Prostate gland (tissue), 2 donors: ENCODE data around the gene SLFNL1. TPM values are rescaled to one million over a fixed set of nuclear protein-coding genes. Genes with fewer than 3 reads are reported as not detected.
A peak's percentile ranks its signal among the peaks of the same experiment; 100 is the strongest.

Source experiments
- DNase-seq: peaks from one replicate; pipeline ENCODE4 v3.0.0-alpha.2; 2019; ENCODE audit warnings: low spot score
- H3K27ac ChIP-seq, 2 donors: fragments of 200-600 bp; sonication (generic); 2 replicates each; pipeline ENCODE4 v1.5.1; 2017 to 2019
- H3K27me3 ChIP-seq: fragments of 200-600 bp; sonication (generic); replicated peaks from 2 replicates; pipeline ENCODE4 v1.5.1; 2019; ENCODE audit not compliant: insufficient read depth
- H3K36me3 ChIP-seq, 2 donors: fragments of 200-600 bp; sonication (generic); 1 replicate in 1 of 2; 2 replicates in 1 of 2; pipeline versions ENCODE4 v1.5.1 to v1.8.1; 2017 to 2019
- H3K4me1 ChIP-seq: fragments of 200-600 bp; sonication (generic); replicated peaks from 2 replicates; pipeline ENCODE4 v1.5.1; 2019
- H3K4me3 ChIP-seq, 2 donors: fragments of 200-600 bp; sonication (generic); 2 replicates each; pipeline ENCODE4 v1.5.1; 2017 to 2019
- H3K9me3 ChIP-seq: fragments of 200-600 bp; sonication (generic); 2 replicates; pipeline ENCODE4 v1.5.1; 2017
- CTCF ChIP-seq, 4 experiments: fragments of 200-600 bp in 2 of 4; fragments of 450-650 bp in 2 of 4; sonication (generic) in 2 of 4; IDR thresholded peaks; 1 replicate in 3 of 4; 2 replicates in 1 of 4; pipeline ENCODE4 v1.5.1; 2016 to 2019; ENCODE audit warnings: antibody characterized with exemption in 4 of 4, mild to moderate bottlenecking in 2 of 4, moderate library complexity in 2 of 4
- POLR2A ChIP-seq: fragments of 450-650 bp; IDR thresholded peaks from one replicate; pipeline ENCODE4 v1.6.1; 2016; ENCODE audit warnings: antibody characterized with exemption, mild to moderate bottlenecking
- POLR2AphosphoS5 ChIP-seq: sonication (generic); formaldehyde crosslinking; IDR thresholded peaks from one replicate; pipeline ENCODE4 v1.6.1; 2017; ENCODE audit warnings: antibody characterized with exemption
- WGBS: methylation state at CpG from one replicate; pipeline ENCODE4 v1.1.5; 2018; 5-methylcytosine and 5-hydroxymethylcytosine counted together
- intact Hi-C: fragments of 100-400 bp; cut with DNase I; formaldehyde crosslinking; loops from one replicate; pipeline ENCODE4 v1.14.2; 2022
- total RNA-seq, 2 donors: library from RNA; depleted of rRNA; stranded (reverse); fragments of >200 nt; gene quantifications; one replicate each; pipeline ENCODE4 v1.1.0, GENCODE V29; 2016

Gene SLFNL1
- total RNA-seq, 2 donors from 2014 or later = 2.4 to 5.8 TPM

DNA sequence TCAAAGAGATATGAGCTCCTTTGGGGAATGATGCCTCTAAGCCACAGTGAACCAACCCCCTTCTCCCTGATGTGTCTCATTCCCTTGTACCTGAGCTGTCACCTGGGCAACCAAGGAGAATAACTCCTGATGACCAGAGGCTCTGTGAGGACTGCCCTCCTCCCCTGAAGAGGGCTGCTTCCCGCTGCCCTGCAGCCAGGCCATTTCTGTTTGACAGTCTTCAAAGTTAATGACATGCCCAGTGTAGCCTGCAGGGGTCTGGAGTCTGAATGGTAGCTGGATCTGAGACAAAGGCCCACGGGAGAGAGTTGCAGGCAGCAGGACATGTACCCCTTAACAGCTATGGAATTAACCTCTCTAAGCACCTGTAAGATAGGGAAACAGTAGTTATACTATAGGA lies 3.4 kb upstream of the SLFNL1 start:
- H3K27ac ChIP-seq = no peak overlapping the region
- TF ChIP-seq POLR2AphosphoS5 (no peak), CTCF (IDR thresholded peaks at IDR 0.05) (no peak), POLR2A (no peak)
- no peaks in the 10 kb centered on the region for H3K9me3 ChIP-seq
- H3K4me3 ChIP-seq = no peak overlapping the region
- WGBS = 59% methylated on average over 2 of the region's 2 CpGs
- H3K36me3 ChIP-seq = peaks cover 0 to 9% of the 10 kb centered on the region in 2 donors
- DNase-seq = no peak
- H3K27me3 ChIP-seq = no peaks in the 10 kb centered on the region
- no peaks in the 10 kb centered on the region for H3K4me1 ChIP-seq
- intact Hi-C loops = loop anchor here (10.0 kb wide), 1 partner anchor 90 kb away; no protein-coding TSS in a partner anchor

DNA sequence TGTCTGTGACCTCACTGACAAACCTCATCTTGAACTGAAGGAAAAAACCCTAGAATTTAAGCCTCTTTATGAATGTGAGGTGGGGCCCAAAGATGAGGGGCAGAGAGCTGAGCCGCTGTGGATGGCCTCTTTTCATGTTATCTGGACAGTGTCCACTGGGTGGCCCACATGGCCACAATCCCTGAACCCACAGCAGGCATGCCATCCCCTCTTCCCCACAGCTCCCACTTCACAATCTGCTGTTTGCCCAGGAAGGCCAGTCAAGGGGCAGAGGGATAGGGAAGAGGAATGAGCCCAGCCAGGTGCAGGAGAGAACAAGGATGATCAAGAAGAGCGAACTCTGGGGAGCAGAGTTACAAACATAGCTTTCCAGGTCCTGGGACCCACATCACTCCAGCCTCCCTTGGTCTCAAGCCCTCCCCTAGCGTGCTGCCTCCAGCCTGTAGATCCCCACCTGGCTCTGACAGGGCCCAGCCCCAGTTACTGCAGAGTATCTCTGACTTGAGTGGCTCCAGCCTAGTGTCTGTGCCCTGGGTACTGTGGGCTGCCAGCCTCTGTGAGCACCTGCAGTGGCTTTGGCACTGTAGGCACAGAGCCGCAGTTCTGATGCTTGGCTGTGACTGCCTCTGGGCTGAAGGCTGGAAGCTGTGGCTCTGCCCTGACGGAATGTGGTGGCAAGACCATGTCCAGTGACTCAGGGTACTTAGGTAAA lies 1.9 kb upstream of the SLFNL1 start:
- peaks cover 0 to 9% of the 10 kb centered on the region in 2 donors for H3K36me3 ChIP-seq
- no peak for DNase-seq
- 91% methylated on average over 5 of the region's 5 CpGs for WGBS
- H3K4me3 ChIP-seq = no peak overlapping the region
- H3K27ac ChIP-seq = no peak overlapping the region
- intact Hi-C loops = loop anchor here (10.0 kb wide), 1 partner anchor 91 kb away; no protein-coding TSS in a partner anchor
- no peaks in the 10 kb centered on the region for H3K9me3 ChIP-seq
- no peaks in the 10 kb centered on the region for H3K4me1 ChIP-seq
- H3K27me3 ChIP-seq = no peaks in the 10 kb centered on the region
- no peak for TF ChIP-seq POLR2A
- TF ChIP-seq POLR2AphosphoS5 = no peak
- TF ChIP-seq CTCF (IDR thresholded peaks at IDR 0.05) = peak in 1 of 4 experiments; percentile 26

- WGBS = 84% methylated on average over 10 of the region's 10 CpGs
- no peak for DNase-seq
- H3K27ac ChIP-seq = no peak overlapping the region
- intact Hi-C loops = loop anchor here (10.0 kb wide), 1 partner anchor 92 kb away; no protein-coding TSS in a partner anchor
- no peak for TF ChIP-seq POLR2AphosphoS5
- no peak for TF ChIP-seq CTCF (IDR thresholded peaks at IDR 0.05)
- TF ChIP-seq POLR2A = no peak
- no peaks in the 10 kb centered on the region for H3K4me1 ChIP-seq
- H3K4me3 ChIP-seq = no peak overlapping the region
- no peaks in the 10 kb centered on the region for H3K9me3 ChIP-seq
- H3K27me3 ChIP-seq = no peaks in the 10 kb centered on the region
- peaks cover 0 to 2% of the 10 kb centered on the region in 2 donors for H3K36me3 ChIP-seq
These were observed 899 bp upstream of the SLFNL1 start for GRCh38 chr1:41022424-41022823.

DNA sequence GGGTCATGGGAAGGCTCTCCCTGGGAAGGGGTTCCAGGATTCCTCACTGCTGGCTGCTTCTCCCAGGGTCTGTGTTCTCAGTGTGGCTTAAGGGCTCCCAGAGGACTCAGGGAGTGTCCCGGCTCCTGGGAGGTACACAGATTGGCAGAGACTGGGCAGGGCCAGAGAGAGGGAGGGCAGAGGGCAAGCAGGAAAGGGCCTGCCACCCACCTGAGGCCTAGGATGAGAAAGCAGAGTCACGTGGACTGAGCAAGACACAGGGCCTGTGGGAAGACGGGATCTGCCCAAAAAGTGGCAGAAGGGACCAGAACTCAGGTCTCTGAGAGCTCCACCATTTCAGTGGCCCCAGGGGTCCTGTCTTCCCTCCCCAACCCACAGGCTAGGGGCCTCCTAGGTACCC lies 871 bp downstream of the SLFNL1 start:
- Histone ChIP-seq H3K27ac (no peak overlapping the region), H3K4me1 (no peaks in the 10 kb centered on the region), H3K27me3 (no peaks in the 10 kb centered on the region), H3K36me3 (no peaks in the 10 kb centered on the region), H3K4me3 (no peak overlapping the region), H3K9me3 (no peaks in the 10 kb centered on the region)
- no peak for TF ChIP-seq CTCF (IDR thresholded peaks at IDR 0.05)
- TF ChIP-seq POLR2A = no peak
- no peak for TF ChIP-seq POLR2AphosphoS5
- DNase-seq = no peak
- WGBS = 65% methylated on average over 3 of the region's 3 CpGs
- intact Hi-C loops = loop anchor here (10.0 kb wide), 1 partner anchor 94 kb away; no protein-coding TSS in a partner anchor

DNA sequence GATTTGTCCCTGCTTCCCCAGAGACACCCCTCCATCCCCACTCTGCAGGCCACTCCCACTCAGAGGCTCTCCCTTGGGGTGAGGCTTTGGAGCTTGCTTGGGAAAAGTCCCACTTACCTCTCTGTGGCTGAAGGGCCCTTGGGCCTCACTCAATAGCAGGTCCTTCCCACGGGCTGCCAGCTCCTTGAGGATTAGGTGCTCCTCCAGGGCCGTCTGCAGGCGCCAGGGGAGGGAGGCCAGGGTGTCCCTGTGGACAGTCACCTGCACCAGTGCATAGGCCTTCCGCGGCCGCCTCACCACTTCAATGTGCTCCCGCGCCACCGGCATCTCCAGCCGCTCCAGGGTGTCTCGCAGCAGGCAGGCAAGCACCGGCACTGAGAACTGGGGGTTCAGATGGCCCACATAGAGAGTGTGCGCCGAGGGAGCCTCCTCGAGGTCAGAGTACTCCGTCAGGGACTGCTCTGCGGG lies 1.4 kb downstream of the SLFNL1 start:
- Histone ChIP-seq H3K4me3 (no peak overlapping the region), H3K27ac (no peak overlapping the region), H3K36me3 (no peaks in the 10 kb centered on the region), H3K9me3 (no peaks in the 10 kb centered on the region), H3K27me3 (no peaks in the 10 kb centered on the region), H3K4me1 (no peaks in the 10 kb centered on the region)
- intact Hi-C loops = loop anchor here (10.0 kb wide), 1 partner anchor 95 kb away; no protein-coding TSS in a partner anchor
- 91% methylated on average over 17 of the region's 17 CpGs for WGBS
- DNase-seq = no peak
- no peak for TF ChIP-seq CTCF (IDR thresholded peaks at IDR 0.05)
